ENCODE measurements around the gene CAPSL. TPM values are rescaled to one million over a fixed set of nuclear protein-coding genes. Genes with fewer than 3 reads are reported as not detected.

Gene CAPSL
- total and polyA plus RNA-seq, 2 donors (not counting 3 experiments of a cell fraction or from before 2014, with no cell fraction given), result not detected

DNA sequence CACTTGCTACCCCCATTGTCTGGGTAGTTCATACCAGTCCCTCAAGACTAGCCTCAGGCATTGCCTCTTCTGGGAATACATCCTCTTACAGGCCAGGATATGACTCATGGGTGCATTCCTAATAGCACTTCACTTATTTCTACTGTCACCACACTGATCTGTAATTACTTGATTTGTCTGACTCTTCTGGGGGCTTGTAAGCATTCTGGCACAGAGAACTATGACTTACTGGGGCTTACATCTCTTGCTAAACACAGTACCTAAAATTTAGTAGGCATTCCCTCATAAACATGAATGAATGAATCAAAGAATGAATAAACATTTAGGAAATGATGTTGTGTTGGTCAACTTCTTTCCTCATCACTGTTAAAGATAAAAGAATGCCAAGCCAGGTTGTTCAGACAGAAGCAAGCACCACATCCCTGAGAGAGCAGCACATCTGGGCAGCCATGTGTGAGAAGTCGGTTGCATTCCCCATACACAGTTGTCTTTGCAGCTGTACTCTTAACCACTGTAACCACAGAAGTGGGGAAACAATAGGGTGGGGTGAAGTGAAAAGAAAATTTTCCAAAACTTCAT, 54.1 kb downstream of the CAPSL start:
- H3K36me3 ChIP-seq (ENCODE audit: control insufficient read depth in 2 of 2, extremely low read depth in 1 of 2, insufficient read depth in 2 of 2, low read length in 2 of 2), result no peaks in the 10 kb centered on the region
- H3K9me3 ChIP-seq (replicated peaks; ENCODE audit: control insufficient read depth, insufficient read depth, low read length), result no peaks in the 10 kb centered on the region
- dilution Hi-C loops (cut with MboI; ENCODE audit: extremely low pct_ligation_motif_present, low sequenced_read_pairs) (no loop called here), intact Hi-C loops (cut with micrococcal nuclease) (no loop called here)
- no peak overlapping the region for H3K27ac ChIP-seq (ENCODE audit: insufficient read depth, low read depth, low read length)
- BruUV-seq (replicated peaks), result no TSS peak
- no peaks in the 10 kb centered on the region for H3K9me1 ChIP-seq (replicated peaks; ENCODE audit: control insufficient read depth, extremely low read depth, insufficient read depth, low read length)
- TF ChIP-seq POLR2A (IDR thresholded peaks at IDR 0.05; ENCODE audit: low read depth, low read length) (no peak), GATA2 (IDR thresholded peaks at IDR 0.05; ENCODE audit: insufficient read depth, insufficient read length, low read depth, low read length) (no peak), JUN (IDR thresholded peaks at IDR 0.05; ENCODE audit: borderline replicate concordance, insufficient read depth, insufficient read length, low read depth) (peak; percentile 67), FOS (IDR thresholded peaks at IDR 0.05; ENCODE audit: borderline replicate concordance, insufficient read depth, low read length) (peak; percentile 75), EZH2 (IDR thresholded peaks at IDR 0.05; ENCODE audit: borderline replicate concordance, low read depth, low read length, severe bottlenecking) (no peak), MYC (IDR thresholded peaks at IDR 0.05; ENCODE audit: low read depth, low read length) (no peak)
- TF ChIP-seq, protein P1, sequence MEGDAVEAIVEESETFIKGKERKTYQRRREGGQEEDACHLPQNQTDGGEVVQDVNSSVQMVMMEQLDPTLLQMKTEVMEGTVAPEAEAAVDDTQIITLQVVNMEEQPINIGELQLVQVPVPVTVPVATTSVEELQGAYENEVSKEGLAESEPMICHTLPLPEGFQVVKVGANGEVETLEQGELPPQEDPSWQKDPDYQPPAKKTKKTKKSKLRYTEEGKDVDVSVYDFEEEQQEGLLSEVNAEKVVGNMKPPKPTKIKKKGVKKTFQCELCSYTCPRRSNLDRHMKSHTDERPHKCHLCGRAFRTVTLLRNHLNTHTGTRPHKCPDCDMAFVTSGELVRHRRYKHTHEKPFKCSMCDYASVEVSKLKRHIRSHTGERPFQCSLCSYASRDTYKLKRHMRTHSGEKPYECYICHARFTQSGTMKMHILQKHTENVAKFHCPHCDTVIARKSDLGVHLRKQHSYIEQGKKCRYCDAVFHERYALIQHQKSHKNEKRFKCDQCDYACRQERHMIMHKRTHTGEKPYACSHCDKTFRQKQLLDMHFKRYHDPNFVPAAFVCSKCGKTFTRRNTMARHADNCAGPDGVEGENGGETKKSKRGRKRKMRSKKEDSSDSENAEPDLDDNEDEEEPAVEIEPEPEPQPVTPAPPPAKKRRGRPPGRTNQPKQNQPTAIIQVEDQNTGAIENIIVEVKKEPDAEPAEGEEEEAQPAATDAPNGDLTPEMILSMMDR (IDR thresholded peaks at IDR 0.05; ENCODE audit: extremely low read depth in 1 of 2, insufficient read depth in 1 of 2, low read depth in 1 of 2, low read length in 2 of 2), result no peak
- H2AFZ ChIP-seq (ENCODE audit: low read depth, low read length), result no peak overlapping the region
- ChIA-PET POLR2A (no interaction called here), CTCF (no interaction called here)
- H3K4me2 ChIP-seq (ENCODE audit: insufficient read depth, low read length), result no peak overlapping the region
- H3K4me1 ChIP-seq (ENCODE audit: control insufficient read depth, extremely low read depth, insufficient read depth, low read length), result peaks cover 10% of the 10 kb centered on the region
- no peaks in the 10 kb centered on the region for H4K20me1 ChIP-seq (replicated peaks; ENCODE audit: control insufficient read depth, extremely low read depth, insufficient read depth, low read length)
- no peak overlapping the region for H3K9ac ChIP-seq (replicated peaks; ENCODE audit: extremely low read depth, insufficient read depth, low read length)
- no peaks in the 10 kb centered on the region for H3K27me3 ChIP-seq (ENCODE audit: control insufficient read depth in 2 of 2, insufficient read depth in 2 of 2, low read length in 2 of 2)
- H3K79me2 ChIP-seq (ENCODE audit: control insufficient read depth, insufficient read depth, low read length), result no peaks in the 10 kb centered on the region
- H3K4me3 ChIP-seq (replicated peaks in 1 of 3; ENCODE audit: insufficient read depth in 1 of 3, low read depth in 1 of 3, low read length in 3 of 3), result no peak overlapping the region
- DNase-seq (ENCODE audit: low read depth, low spot score) (peak; percentile 57), FAIRE-seq (peak; percentile 62)

All from endothelial cell of umbilical vein (primary cell).